ELF-1 (cell line): ENCODE data around the gene MACF1.

Source experiments
- DNase-seq: peaks from one replicate; pipeline ENCODE4 v3.0.0-alpha.2; 2016; ENCODE audit warnings: low read depth, low spot score

MACF1 gene

DNA sequence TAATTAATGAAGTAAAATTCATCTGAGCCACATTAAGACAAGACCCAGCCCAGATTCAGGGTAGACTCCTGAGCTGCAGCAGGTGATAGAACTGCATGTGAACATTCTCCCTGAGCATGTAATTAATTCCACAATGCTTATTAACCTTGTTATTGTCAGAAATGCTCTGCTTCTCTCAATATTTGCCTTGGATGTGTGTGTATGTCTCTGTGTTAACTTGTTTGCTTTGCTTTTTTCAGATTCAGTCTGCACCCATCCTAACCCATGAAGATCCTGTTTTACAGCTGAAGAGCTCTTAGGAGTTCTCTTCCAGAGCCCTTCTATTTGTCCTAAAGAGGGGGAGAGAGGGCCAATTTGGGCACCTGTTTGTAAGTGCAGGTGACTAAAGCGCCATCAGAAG, 143.8 kb downstream of the MACF1 start:
- no peak for DNase-seq

GRCh38 chr1:39352881-39353280, 148.4 kb downstream of the MACF1 start:
- no peak for DNase-seq

DNA sequence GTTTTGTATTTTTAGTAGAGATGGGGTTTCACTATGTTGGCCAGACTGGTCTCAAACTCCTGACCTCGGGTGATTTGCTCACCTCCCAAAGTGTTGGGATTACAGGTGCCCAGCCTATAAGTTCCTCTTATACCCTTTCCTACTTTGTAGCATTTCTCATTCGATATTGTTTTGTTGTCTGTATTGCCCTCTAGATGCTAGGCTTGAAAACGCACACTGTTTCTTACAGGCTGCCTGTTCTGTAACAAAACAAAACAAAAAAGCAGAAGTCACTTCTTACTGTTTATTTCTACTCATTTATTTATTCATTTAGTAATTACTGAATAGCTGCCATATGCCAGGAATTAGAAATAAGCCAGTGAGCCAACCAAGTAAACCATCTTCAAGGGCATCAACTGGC, 150.1 kb downstream of the MACF1 start:
- DNase-seq, result no peak

DNA sequence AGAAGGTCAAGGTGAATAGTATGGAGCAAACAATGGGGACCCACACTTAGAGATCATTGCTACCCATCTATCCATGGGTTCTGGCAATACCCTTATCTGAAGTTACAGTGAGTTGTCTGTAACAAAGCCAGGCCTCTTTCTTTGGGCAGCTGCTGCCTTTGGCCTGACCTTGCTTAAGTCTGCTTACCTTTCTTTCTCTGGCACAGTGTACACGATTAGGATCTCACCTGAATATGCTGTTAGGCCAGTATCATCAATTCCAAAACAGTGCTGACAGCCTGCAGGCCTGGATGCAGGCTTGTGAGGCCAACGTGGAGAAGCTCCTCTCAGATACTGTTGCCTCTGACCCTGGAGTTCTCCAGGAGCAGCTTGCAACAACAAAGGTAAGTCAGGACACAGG, 154.0 kb downstream of the MACF1 start:
- no peak for DNase-seq

DNA sequence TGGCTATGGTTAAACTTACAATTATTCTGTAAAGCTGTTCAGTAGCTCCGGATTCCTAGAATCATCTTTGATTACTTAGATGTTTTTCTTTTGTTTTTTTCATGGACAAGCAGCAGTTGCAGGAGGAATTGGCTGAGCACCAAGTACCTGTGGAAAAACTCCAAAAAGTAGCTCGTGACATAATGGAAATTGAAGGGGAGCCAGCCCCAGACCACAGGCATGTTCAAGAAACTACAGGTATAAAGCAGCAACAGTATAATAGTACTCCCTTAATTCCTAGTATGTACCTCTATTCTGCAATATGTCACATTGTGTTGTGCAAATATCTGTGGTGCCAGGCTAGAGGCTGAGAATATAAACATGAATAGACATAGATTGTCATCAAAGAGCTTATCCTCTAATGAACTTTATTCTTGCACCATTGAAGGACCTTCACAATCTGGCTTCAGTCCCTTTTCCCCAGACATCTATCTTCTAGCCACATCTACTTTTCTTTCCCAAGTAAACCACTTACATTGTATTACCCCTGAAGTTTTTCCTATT, 154.6 kb downstream of the MACF1 start:
- DNase-seq, result no peak

GRCh38 chr1:39360731-39361130, 156.2 kb downstream of the MACF1 start:
- DNase-seq, result no peak

GRCh38 chr1:39361446-39361845, 157.0 kb downstream of the MACF1 start:
- DNase-seq, result no peak

- no peak for DNase-seq
These were observed 158.8 kb downstream of the MACF1 start for GRCh38 chr1:39363267-39363666.

DNA sequence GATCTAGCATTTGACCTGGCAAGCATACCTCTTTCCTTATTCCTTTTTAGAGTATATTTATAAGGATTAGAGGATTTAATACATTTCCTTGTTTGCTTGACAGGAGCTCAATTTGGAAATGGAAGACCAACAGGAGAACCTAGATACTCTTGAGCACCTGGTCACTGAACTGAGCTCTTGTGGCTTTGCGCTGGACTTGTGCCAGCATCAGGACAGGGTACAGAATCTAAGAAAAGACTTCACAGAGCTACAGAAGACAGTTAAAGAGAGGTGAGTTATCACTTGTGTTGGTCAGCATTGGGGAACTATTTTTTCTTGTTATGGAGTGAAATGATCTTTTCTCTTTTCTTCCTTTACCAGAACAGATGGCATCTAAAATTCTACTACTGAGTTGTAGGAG, 163.6 kb downstream of the MACF1 start:
- no peak for DNase-seq

DNA sequence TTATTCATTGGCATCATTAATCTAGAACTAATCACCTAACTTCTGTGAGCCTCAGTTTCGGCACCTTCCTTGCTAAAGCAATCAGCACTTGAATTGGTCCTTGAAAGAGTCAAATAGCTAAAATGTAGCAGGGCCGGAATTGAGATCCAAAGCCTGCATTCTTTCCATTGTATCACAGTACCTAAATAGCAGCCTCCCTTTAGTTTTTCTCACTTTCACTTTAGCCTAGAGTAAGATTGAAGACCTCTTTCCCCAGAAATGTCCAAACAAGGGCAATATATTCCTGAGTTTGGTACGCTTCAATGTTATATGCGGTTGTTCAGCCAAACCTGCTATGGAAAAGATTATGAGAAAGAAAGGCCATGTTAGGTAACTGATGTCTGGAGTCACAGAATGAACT, 165.1 kb downstream of the MACF1 start:
- no peak for DNase-seq

DNA sequence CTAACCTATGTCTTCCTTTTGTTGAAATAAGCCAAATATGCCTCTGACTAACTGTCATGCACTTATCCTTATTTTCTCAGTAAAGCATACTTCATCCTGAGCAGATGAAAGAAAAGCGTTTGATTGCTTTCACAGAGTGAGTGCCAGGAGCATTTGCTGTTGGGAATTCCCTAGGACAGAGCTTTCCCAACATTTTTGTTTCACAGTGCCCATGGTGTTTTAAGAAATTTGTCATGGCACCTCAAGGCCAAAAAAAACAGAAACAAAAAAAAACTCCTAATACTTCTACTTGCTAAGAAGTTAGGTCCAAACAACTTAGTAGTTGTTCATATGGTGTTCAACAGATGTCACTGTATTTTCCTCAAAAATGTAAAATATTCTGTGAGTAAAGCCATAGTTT, 166.1 kb downstream of the MACF1 start:
- DNase-seq, result no peak

GRCh38 chr1:39372105-39372504, 167.6 kb downstream of the MACF1 start:
- DNase-seq, result no peak

DNA sequence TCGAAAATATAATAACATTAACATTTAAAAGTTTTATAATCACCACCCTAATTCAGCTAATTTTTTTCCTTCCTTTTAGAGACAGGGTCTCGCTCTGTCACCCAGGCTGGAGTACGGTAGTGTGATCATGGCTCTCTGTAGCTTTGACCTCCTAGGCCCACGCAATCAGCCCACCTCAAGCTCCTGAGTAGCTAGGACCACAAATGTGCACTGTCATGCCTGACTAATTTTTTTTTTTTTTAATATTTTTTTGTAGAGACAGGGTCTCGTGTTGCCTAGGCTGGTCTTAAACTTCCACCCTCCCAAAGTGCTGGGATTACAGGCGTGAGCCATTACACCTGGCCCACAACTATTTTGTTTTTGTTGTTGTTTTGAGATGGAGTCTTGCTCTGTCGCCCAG, 172.2 kb downstream of the MACF1 start:
- no peak for DNase-seq

DNA sequence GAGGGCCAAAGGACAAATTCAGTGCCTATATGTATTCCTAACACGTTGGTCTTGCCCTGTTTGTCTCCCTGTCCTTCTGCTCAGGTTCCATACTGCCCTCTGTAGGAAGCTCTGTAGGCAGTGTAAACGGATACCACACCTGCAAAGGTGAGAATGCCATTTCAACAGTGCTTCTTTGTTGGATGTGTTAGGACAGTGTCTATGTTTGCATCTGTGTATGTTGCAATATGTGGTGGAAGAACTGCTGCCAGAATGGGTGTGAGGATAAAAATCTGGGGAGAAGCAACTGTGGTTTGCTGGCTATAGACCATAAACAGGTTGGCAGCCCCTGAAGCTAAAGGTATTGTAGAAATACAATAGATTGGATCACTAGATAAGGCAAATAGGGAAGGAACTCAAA, 173.9 kb downstream of the MACF1 start:
- peak; percentile 24 for DNase-seq

DNA sequence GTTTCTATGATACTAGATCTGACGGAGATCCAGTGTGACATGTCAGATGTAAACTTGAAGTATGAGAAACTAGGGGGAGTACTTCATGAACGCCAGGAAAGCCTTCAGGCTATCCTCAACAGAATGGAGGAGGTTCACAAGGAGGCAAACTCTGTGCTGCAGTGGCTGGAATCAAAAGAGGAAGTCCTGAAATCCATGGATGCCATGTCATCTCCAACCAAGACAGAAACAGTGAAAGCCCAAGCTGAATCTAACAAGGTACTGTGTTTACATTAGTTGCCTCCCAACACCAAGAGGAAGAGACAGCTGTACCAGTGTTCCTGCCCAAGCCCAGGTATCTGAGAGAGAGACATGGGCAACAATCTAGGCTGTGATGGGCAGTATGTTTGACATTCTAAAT, 174.7 kb downstream of the MACF1 start:
- no peak for DNase-seq

GRCh38 chr1:39380036-39380435, 175.5 kb downstream of the MACF1 start:
- DNase-seq, result no peak

DNA sequence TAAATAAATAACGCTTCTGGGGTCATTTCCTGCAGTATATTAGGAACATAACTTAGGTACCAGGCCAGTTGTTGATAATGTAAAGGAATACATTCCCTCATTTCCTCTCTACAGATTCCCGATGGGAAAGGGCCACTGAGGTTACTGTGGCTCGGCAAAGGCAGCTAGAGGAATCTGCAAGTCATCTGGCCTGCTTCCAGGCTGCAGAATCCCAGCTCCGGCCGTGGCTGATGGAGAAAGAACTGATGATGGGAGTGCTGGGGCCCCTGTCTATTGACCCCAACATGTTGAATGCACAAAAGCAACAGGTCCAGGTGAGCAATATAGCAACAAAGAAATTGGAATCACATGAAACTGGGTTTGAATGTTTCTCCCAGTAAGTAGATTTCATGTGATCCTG, 177.3 kb downstream of the MACF1 start:
- no peak for DNase-seq

- DNase-seq, result no peak
These were observed 179.8 kb downstream of the MACF1 start for GRCh38 chr1:39384305-39384704.

DNA sequence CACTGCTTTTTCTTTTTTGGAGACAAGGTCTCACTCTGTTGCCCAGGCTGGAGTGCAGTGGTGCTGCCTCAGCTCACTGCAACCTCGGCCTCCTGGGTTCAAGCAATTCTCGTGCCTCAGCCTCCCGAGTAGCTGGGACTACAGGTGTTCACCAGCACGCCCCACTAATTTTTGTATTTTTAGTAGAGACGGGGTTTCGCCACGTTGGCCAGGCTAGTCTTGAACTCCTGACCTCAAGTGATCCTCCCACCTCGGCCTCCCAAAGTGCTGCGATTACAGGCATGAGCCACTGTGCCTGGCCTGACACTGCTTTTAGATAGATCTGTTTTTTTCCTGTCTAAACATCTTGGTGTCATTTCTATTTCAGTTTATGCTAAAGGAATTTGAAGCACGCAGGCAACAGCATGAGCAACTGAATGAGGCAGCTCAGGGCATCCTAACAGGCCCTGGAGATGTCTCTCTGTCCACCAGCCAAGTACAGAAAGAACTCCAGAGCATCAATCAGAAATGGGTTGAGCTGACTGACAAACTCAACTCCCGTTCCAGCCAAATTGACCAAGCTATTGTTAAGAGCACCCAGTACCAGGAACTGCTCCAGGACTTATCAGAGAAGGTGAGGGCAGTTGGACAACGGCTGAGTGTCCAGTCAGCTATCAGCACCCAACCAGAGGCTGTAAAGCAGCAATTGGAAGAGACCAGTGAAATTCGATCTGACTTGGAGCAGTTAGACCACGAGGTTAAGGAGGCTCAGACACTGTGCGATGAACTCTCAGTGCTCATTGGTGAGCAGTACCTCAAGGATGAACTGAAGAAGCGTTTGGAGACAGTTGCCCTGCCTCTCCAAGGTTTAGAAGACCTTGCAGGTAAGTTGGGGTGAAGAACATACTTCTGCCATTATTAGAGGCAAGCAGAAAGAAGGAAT, 180.8 kb downstream of the MACF1 start:
- DNase-seq, result no peak

DNA sequence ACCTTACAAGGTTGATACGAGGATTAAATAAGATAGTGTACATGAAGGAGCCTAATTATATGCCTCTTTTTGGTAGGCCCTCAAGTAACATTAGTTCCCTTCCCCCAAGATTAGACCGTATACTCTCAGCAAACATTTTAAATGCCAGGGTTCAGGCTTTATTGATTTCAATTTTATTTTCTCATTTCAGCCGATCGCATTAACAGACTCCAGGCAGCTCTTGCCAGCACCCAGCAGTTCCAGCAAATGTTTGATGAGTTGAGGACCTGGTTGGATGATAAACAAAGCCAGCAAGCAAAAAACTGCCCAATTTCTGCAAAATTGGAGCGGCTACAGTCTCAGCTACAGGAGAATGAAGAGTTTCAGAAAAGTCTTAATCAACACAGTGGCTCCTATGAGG, 182.5 kb downstream of the MACF1 start:
- DNase-seq, result no peak

- peak; percentile 37 for DNase-seq
These were observed 183.0 kb downstream of the MACF1 start for GRCh38 chr1:39387452-39387851.

- no peak for DNase-seq
These were observed 187.5 kb downstream of the MACF1 start for GRCh38 chr1:39391691-39392679.
